HEK293 (cell line): ENCODE data around the gene ANKRD63.

Experiments used
- FEZF1 ChIP-seq: fragments of 450-650 bp; formaldehyde crosslinking; IDR thresholded peaks from 2 replicates; pipeline ENCODE4 v1.5.1; 2016; ENCODE audit warnings: missing biosample characterization, missing genetic modification characterization
- ZNF302 ChIP-seq: fragments of 450-650 bp; formaldehyde crosslinking; IDR thresholded peaks from 2 replicates; pipeline ENCODE4 v1.5.1; 2016; ENCODE audit warnings: missing biosample characterization, missing genetic modification characterization, low read depth
- TF ChIP-seq, protein P1 (sequence below): fragments of 450-650 bp; formaldehyde crosslinking; IDR thresholded peaks from 2 replicates; pipeline ENCODE4 v1.5.1; 2016; ENCODE audit warnings: missing biosample characterization, missing genetic modification characterization

DNA sequence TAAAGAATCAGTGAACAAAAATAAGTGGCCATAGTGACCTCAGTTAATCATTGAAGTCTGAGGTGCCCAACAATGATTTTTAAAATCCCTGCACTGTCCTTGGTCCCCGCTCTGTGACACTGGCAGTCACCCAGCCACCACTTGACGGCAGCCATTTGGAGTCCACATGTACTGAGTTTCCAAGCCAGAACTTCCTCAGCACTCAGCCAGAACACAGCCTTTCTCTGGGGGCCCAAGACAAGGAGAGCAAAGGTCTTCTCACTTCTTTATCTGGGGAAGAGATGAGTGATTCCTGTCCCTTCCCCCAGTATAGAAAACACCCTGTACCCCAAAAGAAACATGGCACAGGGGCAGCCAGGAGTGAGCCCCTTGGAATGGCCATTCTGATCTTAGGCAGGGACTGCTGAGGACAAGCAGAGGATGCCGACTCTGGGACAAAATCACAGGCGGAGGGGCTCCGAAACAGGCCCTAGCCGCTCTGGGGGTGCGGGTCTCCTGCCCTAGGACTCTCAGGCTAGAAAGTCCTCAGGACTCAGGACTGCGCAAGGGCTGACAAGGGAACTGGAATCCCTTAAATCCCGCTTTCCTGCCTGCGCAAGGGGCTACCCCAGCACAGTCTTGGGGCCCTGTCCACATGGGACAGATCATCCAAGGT lies 31.3 kb downstream of the ANKRD63 start:
- TF ChIP-seq FEZF1 (tag by site-specific recombination) (no peak), ZNF302 (tag by site-specific recombination) (no peak)
- TF ChIP-seq, protein P1, sequence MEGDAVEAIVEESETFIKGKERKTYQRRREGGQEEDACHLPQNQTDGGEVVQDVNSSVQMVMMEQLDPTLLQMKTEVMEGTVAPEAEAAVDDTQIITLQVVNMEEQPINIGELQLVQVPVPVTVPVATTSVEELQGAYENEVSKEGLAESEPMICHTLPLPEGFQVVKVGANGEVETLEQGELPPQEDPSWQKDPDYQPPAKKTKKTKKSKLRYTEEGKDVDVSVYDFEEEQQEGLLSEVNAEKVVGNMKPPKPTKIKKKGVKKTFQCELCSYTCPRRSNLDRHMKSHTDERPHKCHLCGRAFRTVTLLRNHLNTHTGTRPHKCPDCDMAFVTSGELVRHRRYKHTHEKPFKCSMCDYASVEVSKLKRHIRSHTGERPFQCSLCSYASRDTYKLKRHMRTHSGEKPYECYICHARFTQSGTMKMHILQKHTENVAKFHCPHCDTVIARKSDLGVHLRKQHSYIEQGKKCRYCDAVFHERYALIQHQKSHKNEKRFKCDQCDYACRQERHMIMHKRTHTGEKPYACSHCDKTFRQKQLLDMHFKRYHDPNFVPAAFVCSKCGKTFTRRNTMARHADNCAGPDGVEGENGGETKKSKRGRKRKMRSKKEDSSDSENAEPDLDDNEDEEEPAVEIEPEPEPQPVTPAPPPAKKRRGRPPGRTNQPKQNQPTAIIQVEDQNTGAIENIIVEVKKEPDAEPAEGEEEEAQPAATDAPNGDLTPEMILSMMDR (tag by site-specific recombination), result no peak
